ENCODE results near the gene TMEM253. TPM values are rescaled to one million over a fixed set of nuclear protein-coding genes. Genes with fewer than 3 reads are reported as not detected.

The TMEM253 gene
- total RNA-seq, 1 donor from 2014 or later = 0.20 TPM

DNA sequence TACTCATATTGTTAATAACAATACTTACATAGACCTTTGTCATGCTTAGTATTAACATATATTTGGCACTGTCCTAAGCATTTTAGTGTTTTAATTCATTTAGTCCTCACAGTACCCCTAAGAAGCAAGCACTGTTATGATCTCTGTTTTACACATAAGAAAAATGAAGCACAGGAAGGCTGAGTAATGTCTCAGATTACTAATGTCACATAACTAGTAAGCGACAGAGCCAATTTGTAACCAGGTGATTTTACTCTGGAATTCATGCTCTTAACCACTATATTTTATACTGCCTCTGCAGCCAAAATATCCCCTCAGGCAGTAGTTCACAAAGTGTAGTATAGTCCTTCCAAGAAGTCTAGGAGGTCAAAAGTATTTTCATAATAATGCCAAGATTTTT is 20.3 kb downstream of the TMEM253 start:
- ATAC-seq (no peak), DNase-seq (no peak)
- intact Hi-C loops (cut with micrococcal nuclease) = no loop called here

DNA sequence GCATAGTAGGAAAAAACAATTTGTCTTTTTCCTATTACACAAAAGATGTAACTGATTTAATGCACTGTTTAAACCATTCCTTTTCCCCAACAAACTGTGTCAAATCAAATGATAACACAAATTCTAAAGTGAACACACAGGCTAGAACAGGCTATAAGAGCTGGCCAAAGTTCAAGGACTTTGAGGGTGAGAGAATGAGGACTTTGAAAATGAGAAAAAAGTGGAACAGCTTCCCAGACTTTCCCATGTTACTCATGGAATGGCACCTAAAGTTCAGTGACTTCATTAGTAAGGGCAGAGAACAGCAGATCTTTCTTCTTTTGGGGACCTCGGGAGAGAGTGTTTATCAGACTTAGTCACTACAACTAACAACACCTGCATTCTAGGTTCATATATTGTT is 22.6 kb downstream of the TMEM253 start:
- no peak for ATAC-seq
- intact Hi-C loops (cut with micrococcal nuclease) = no loop called here
- no peak for DNase-seq

DNA sequence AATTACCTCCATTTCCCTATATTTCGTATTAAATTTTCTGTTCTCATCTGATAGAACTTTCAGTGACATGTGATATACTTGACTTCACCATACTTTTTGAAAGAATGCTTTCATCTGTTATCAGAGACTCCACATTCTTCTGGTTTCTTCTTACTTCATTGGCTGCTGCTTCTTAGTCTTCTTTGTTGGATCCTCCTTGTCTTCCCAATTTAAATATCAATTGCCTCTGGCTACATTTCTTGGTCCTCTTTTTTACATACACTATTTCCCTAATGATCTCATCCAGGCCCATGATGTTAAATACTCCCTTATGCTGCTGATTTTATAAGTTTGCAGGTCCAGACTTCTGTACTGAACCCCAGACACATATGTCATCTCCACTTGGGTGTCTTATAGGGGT is 33.0 kb downstream of the TMEM253 start:
- ATAC-seq = no peak
- intact Hi-C loops (cut with micrococcal nuclease) = no loop called here

DNA sequence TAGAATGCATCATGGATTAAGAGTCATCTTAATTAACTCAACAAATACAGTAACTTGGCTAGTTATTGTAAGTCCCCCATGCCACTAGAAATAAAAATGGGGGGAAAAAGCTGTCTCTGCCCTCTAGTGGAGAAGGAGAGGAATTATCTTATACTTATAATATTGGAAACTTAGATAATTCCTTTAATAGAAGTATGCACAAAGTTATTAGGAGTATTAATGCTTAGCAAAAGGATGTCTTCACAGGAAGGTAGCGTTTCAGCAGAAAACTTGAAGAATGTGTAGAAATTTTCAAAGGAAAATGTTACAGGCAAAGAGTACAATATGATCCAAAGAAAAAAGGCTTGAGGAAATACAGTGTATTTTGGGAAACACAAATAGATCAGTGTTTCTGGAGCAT is 35.2 kb downstream of the TMEM253 start:
- DNase-seq (no peak), ATAC-seq (no peak)
- intact Hi-C loops (cut with micrococcal nuclease) = no loop called here

More for the DNA sequence above, 33.0 kb downstream of the TMEM253 start:
- no peak for DNase-seq

DNA sequence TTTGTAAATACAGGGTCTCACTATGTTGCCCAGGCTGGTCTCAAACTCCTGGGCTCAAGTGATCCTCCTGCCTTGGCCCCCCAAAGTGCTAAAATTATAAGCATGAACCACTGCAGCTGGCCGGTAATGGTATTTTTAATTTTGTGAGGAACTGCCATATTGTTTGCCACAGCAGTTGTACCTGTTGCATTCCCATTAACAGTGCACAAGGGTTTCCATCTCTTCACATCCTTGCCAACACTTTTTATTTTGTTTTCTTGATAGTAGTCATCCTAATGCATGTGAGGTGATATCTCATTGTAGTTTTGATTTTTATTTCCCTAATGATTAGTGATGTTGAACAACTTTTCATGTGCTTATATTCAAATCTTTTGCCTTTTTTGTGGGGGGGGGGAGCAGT is 41.5 kb downstream of the TMEM253 start:
- DNase-seq = no peak
- intact Hi-C loops (cut with micrococcal nuclease) = no loop called here

DNA sequence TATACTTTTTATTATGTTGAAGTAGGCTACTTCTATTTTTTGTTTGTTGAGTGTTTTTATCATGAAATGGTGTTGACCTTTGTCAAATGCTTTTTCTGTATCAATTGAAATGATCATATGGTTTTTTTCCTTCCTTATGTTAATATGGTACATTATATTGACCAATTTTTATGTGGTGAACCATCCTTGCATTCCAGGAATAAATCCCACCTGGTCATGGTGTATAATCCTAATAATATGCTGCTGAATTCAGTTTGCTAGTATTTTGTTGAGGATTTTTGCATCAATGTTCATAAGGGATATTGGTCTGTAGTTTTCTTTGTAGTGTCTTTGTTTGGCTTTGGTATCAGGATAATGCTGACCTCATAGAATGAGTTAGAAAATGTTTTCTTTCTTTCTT is 44.6 kb downstream of the TMEM253 start:
- ATAC-seq = no peak
- no peak for DNase-seq
- intact Hi-C loops (cut with micrococcal nuclease) = no loop called here

More for the DNA sequence above, 41.5 kb downstream of the TMEM253 start:
- ATAC-seq = no peak

DNA sequence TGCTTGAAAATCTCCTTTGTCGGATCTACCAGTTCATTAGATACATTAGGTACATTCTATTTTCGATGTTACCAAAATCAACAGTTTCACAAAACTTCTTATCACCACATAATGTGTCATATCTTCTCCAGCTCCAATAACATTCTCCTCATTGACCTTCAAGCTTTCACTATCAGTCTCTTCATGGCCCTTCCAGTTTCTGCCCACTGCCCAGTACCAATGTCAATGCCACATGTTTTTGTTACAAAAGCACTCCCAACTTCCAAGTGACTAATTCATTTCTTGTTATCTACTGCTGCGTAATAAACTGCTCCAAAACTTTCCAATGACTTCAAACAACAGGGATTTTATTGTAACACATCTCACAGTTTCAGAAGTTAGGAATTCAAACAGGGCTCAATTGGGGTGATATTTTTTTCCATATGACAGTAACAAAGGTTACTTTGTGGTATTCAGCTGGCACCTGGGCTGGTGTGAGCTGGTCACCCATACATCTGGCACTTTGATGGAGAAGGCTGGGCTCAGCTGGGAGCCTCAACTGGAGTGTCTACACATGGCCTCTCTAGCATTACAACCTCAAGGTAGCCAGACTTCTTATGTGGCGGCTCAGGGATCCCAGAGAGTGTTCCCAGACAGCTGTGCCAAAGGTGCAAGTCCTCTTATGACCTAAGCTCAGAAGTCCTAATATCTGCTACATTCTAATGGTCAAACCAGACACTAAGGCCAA is 48.9 kb downstream of the TMEM253 start:
- intact Hi-C loops (cut with micrococcal nuclease) = no loop called here
- ATAC-seq (no peak), DNase-seq (no peak)

Other genes with a start within 250 kb of the TMEM253 start
- not detected for gene RNASE3, start 209.7 kb upstream of the TMEM253 start, total RNA-seq
- gene RNASE2, start 145.6 kb upstream of the TMEM253 start, total RNA-seq = 2.9 TPM
- gene METTL17, start 111.1 kb upstream of the TMEM253 start, total RNA-seq = 44.4 TPM
- not detected for gene SLC39A2, start 101.8 kb upstream of the TMEM253 start, total RNA-seq
- 315 TPM for gene NDRG2, start 76.0 kb upstream of the TMEM253 start, total RNA-seq
- 1.2 TPM for gene TPPP2, start 70.8 kb upstream of the TMEM253 start, total RNA-seq
- not detected for gene RNASE13, start 66.3 kb upstream of the TMEM253 start, total RNA-seq
- not detected for gene RNASE7, start 58.7 kb upstream of the TMEM253 start, total RNA-seq
- not detected for gene RNASE8, start 43.2 kb upstream of the TMEM253 start, total RNA-seq
- 23.1 TPM for gene ARHGEF40, start 30.8 kb upstream of the TMEM253 start, total RNA-seq
- 57.0 TPM for gene ZNF219, start 2.4 kb upstream of the TMEM253 start, total RNA-seq
- gene OR5AU1, start 55.0 kb downstream of the TMEM253 start, total RNA-seq = not detected
- gene HNRNPC, start 168.4 kb downstream of the TMEM253 start, total RNA-seq = 267 TPM
- gene RPGRIP1, start 179.0 kb downstream of the TMEM253 start, total RNA-seq = 0.52 TPM

All from left ventricle myocardium superior (tissue), 1 donor.